KMS-11 (cell line): ENCODE measurements around the gene C18orf32.

ENCODE experiments used
- H2AFZ ChIP-seq: fragments of 200-600 bp; sonication (generic); 2 replicates; pipeline ENCODE4 v1.6.1; 2016; ENCODE audit warnings: antibody characterized with exemption, mixed run types, low read depth
- H3K27ac ChIP-seq: fragments of 200-600 bp; sonication (generic); 2 replicates; pipeline ENCODE4 v1.6.1; 2016; ENCODE audit warnings: mild to moderate bottlenecking, mixed run types
- H3K27me3 ChIP-seq: fragments of 200-600 bp; sonication (generic); 2 replicates; pipeline ENCODE4 v1.6.1; 2017; ENCODE audit warnings: mild to moderate bottlenecking, low read depth, mixed run types, moderate library complexity; ENCODE audit not compliant: insufficient read depth
- H3K36me3 ChIP-seq: fragments of 200-600 bp; sonication (generic); 2 replicates; pipeline ENCODE4 v1.6.1; 2017; ENCODE audit warnings: mild to moderate bottlenecking, mixed run types; ENCODE audit not compliant: insufficient read depth
- H3K4me1 ChIP-seq: fragments of 200-600 bp; sonication (generic); 2 replicates; pipeline ENCODE4 v1.6.1; 2016; ENCODE audit warnings: mild to moderate bottlenecking, low read depth, mixed run types; ENCODE audit not compliant: poor library complexity, severe bottlenecking
- H3K4me2 ChIP-seq: fragments of 200-600 bp; sonication (generic); 2 replicates; pipeline ENCODE4 v1.7.0; 2016; ENCODE audit warnings: mild to moderate bottlenecking, mixed run types
- H3K4me3 ChIP-seq: fragments of 200-600 bp; sonication (generic); IDR thresholded peaks from 2 replicates; pipeline ENCODE4 v1.6.1; 2017; ENCODE audit warnings: low read depth, low read length, mixed read lengths; ENCODE audit not compliant: insufficient read depth
- H3K79me2 ChIP-seq: fragments of 200-600 bp; sonication (generic); 2 replicates; pipeline ENCODE4 v1.6.1; 2016; ENCODE audit warnings: low read depth, mixed run types; ENCODE audit not compliant: insufficient read depth
- H3K9ac ChIP-seq: fragments of 200-600 bp; sonication (generic); 2 replicates; pipeline ENCODE4 v1.6.1; 2016; ENCODE audit warnings: mild to moderate bottlenecking, mixed run types
- H4K20me1 ChIP-seq: fragments of 200-600 bp; sonication (generic); 2 replicates; pipeline ENCODE4 v1.6.1; 2016; ENCODE audit warnings: mild to moderate bottlenecking, mixed run types; ENCODE audit not compliant: insufficient read depth
- CTCF ChIP-seq: fragments of 200-600 bp; sonication (generic); conservative IDR thresholded peaks from 2 replicates; pipeline ENCODE4 v1.6.1; 2017; ENCODE audit warnings: low read depth, mild to moderate bottlenecking, antibody characterized with exemption, low read length, moderate library complexity, mixed read lengths

Gene C18orf32

DNA sequence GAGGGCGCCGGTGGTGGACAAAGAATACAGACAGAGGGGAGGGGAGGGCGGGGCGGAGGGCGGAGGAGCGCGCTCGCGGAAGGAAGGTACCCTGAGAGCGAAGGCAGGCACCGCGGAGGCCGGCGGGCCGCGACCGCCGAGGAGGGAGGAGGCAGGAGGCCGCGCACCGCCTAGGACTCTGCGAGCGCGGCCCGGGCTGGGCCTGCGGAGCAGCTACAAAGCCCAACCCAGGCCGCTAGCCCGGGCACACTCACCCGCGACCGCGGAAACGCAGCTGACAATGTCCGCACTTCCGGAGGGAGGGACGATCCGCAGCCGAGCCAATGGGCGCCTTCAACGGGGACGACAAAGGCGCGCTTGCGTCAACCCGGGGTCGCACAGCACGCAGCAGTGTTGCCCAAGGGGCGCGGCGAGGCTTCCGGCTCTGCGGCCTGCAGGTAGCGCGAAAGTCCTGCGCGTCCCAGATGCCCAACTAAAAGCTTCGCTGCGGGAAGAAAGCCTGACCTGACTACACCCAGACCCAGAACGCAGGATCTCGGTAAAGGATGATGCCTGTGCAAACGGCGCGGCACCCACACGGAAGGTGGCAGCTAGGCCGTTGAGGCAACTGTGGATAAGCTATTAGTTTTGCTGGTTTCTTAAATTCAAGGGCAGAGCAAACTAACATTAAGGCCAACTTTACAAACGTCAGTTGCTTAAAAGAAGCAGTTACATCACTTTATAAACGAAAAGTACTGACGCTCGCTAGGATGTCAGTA, at the start of gene C18orf32:
TSS of gene C18orf32 (minus strand) at position 282 of the 758 bp plus-strand sequence. CDS start 3,486 bp downstream, outside the sequence.
- H3K4me2 ChIP-seq, result peak within 1 kb of the TSS; percentile 72
- no peaks in the 10 kb centered on the region for H3K27me3 ChIP-seq
- H3K79me2 ChIP-seq, result peaks cover 51% of the 10 kb centered on the region
- H2AFZ ChIP-seq, result peak within 1 kb of the TSS; percentile 60
- peak within 1 kb of the TSS; percentile 42; the same call in 1 of the 2 replicates for H3K9ac ChIP-seq
- H3K36me3 ChIP-seq, result peaks cover 40% of the 10 kb centered on the region; the same call in 1 of the 2 replicates
- peaks cover 50% of the 10 kb centered on the region for H3K4me1 ChIP-seq
- H4K20me1 ChIP-seq, result peaks cover 11% of the 10 kb centered on the region; the same call in 1 of the 2 replicates
- H3K4me3 ChIP-seq, result no peak within 1 kb of the TSS
- no peak for TF ChIP-seq CTCF
- peak within 1 kb of the TSS; percentile 55 for H3K27ac ChIP-seq

- Histone ChIP-seq H2AFZ (no peak overlapping the region), H3K79me2 (no peaks in the 10 kb centered on the region), H4K20me1 (no peaks in the 10 kb centered on the region), H3K36me3 (no peaks in the 10 kb centered on the region), H3K4me2 (no peak overlapping the region), H3K27ac (no peak overlapping the region), H3K27me3 (no peaks in the 10 kb centered on the region), H3K4me3 (no peak overlapping the region), H3K9ac (no peak overlapping the region), H3K4me1 (peaks cover 30% of the 10 kb centered on the region)
- TF ChIP-seq CTCF, result no peak
Measured at GRCh38 chr18:49534846-49535601, 48.0 kb upstream of the C18orf32 start.

DNA sequence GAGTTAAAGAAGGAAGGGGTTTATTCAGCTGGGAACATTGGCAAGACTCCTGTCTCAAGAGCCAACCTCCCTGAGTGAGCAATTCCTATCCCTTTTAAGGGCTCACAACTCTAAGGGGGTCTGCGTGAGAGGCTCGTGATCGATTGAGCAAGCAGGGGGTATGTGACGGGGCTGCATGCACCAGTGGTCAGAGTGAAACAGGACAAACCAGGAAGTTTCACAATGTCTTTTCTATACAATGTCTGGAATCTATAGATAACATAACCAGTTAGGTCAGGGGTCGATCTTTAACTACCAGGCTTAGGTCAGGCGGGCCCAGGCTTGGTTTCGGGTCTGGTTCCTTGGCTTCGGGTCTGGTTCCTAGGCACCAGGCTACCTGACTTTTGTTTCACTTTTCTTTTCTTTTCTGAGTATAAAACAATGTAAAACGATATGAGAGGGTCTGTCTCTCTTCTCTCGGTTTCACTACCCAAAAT, 44.7 kb upstream of the C18orf32 start:
- H3K79me2 ChIP-seq, result no peaks in the 10 kb centered on the region
- H3K4me1 ChIP-seq, result peaks cover 21% of the 10 kb centered on the region
- H3K9ac ChIP-seq, result peak overlapping the region; percentile 59
- H3K27ac ChIP-seq, result peak overlapping the region; percentile 66
- TF ChIP-seq CTCF, result no peak
- H2AFZ ChIP-seq, result peak overlapping the region; percentile 93
- H3K36me3 ChIP-seq, result no peaks in the 10 kb centered on the region
- peak overlapping the region; percentile 87 for H3K4me2 ChIP-seq
- H4K20me1 ChIP-seq, result no peaks in the 10 kb centered on the region
- H3K27me3 ChIP-seq, result no peaks in the 10 kb centered on the region
- H3K4me3 ChIP-seq, result no peak overlapping the region

DNA sequence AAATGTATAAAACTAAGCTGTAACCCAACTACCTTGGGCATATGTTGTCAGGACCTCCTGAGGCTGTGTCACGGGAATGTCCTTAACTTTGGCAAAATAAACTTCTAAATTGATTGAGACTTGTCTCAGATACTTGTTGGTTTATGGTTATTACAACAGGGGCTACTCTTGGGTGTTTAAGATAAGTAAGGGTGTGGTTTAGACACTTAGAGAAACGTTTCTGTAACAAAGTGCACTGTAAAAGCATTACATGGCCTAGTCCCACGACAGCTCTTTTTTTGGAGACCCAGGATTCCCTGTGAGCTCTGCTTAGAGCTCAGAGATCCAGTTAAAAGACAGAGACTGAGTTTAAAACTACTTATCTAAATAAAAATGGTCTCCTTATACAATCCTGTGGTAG, 42.6 kb upstream of the C18orf32 start:
- H2AFZ ChIP-seq, result no peak overlapping the region

More for the DNA sequence above, 42.6 kb upstream of the C18orf32 start:
- Histone ChIP-seq H3K27ac (no peak overlapping the region), H3K4me2 (no peak overlapping the region), H3K79me2 (no peaks in the 10 kb centered on the region), H4K20me1 (no peaks in the 10 kb centered on the region), H3K36me3 (no peaks in the 10 kb centered on the region), H3K4me3 (no peak overlapping the region), H3K9ac (no peak overlapping the region), H3K4me1 (peaks cover 21% of the 10 kb centered on the region), H3K27me3 (no peaks in the 10 kb centered on the region)
- no peak for TF ChIP-seq CTCF
